K562 (cell line): Measurements from ENCODE around the gene PSMG3.

ENCODE experiments used
- CREB5 ChIP-seq: fragments of 250-450 bp; sonication (Bioruptor Pico); IDR thresholded peaks from 2 replicates; pipeline ENCODE4 v1.5.0; 2020; ENCODE audit warnings: mild to moderate bottlenecking
- CTCF ChIP-seq, 3 experiments: IDR thresholded peaks in 2 of 3; conservative IDR thresholded peaks in 1 of 3; 2 replicates each; pipeline ENCODE4 v1.5.1; 2011 to 2012; ENCODE audit warnings: low read length in 3 of 3, mild to moderate bottlenecking in 3 of 3, control low read depth in 2 of 3, improper control_type of control experiment in 1 of 3, inconsistent platforms in 1 of 3, low read depth in 1 of 3, mixed read lengths in 1 of 3, moderate library complexity in 1 of 3; ENCODE audit not compliant: insufficient read depth in 2 of 3
- MCM3 ChIP-seq: fragments of 450-650 bp; IDR thresholded peaks from 2 replicates; pipeline ENCODE4 v1.6.1; 2016
- SNAPC5 ChIP-seq: fragments of 250-450 bp; sonication (Bioruptor Pico); IDR thresholded peaks from 2 replicates; pipeline ENCODE4 v1.8.0; 2021; ENCODE audit warnings: moderate library complexity, mild to moderate bottlenecking, inconsistent platforms
- TCF15 ChIP-seq: fragments of 250-450 bp; sonication (Bioruptor Pico); IDR thresholded peaks from 2 replicates; pipeline ENCODE4 v1.8.0; 2022; ENCODE audit warnings: moderate library complexity, mild to moderate bottlenecking, inconsistent platforms
- ZBTB2 ChIP-seq: fragments of 450-650 bp; IDR thresholded peaks from 2 replicates; pipeline ENCODE4 v1.6.1; 2016; ENCODE audit warnings: antibody characterized with exemption

GRCh38 chr7:1547777-1548437, 21.9 kb downstream of the PSMG3 start:
- TF ChIP-seq ZBTB2 = no peak
- no peak for TF ChIP-seq CTCF (IDR thresholded peaks at IDR 0.05 in 2 of 3, conservative IDR thresholded peaks at IDR 0.05 in 1 of 3; ENCODE audit: insufficient read depth in 2 of 3, low read depth in 1 of 3, low read length in 3 of 3)
- TF ChIP-seq TCF15 = no peak
- no peak for TF ChIP-seq SNAPC5 (CRISPR knock-in tag)
- TF ChIP-seq CREB5 (CRISPR knock-in tag) = no peak
- no peak for TF ChIP-seq MCM3
